Smooth muscle cell of the brain vasculature (primary cell): ENCODE measurements around the gene SCIMP.
"Not testable (repeated sequence)": the region's sequence is repeated elsewhere in the genome, so short reads cannot be mapped to it uniquely, and the experiment has no call there.

Experiments
- DNase-seq: peaks from one replicate; pipeline ENCODE4 v3.0.0-alpha.2; 2012; ENCODE audit warnings: low read depth, low spot score

SCIMP gene

DNA sequence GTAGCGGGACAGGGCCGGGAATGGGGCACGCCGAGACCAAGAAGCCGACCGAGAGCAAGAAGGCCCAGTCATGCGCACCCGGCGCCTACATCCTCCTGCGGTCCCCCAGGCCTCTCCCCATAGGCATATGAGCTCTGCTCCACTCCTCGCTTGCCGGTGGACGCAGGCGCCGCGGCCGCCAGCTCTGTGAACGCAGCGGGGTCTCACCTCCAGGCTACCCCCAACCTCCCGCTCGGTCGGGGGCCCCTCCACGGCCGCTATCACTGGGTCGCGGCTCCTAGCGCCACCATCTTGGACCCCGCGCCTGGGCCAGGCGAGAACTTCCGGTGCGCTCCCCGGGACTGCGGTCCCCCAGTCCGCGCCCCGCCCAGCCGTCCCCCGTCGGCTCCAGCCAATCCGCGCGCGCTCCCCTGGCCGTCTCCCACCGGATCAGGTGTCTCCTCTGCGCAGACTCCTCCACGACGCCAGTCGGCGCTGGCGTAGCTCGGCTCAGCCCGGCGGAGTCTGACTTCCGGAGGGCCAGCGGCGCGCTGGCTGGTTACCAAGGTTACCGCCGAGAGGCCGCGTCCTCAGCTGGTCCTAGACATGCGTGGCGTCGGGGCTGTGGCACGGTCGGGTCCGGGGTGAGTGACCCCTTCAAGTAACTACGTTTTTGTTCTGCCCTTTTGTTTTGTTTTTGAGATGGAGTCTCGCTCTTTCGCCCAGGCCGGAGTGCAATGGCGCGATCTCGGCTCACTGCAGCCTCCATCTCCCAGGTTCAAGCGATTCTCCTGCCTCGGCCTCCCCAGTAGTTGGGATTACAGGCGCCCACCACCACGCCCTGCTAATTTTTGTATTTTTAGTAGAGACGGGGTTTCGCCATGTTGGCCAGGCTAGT is 42.9 kb downstream of the SCIMP start, which contains the start of gene ZNF594:
Gene ZNF594 (minus strand): TSS at position 328 of the 877 bp plus-strand sequence. CDS start 7,612 bp downstream, outside the sequence.
- DNase-seq: peak; percentile 85

DNA sequence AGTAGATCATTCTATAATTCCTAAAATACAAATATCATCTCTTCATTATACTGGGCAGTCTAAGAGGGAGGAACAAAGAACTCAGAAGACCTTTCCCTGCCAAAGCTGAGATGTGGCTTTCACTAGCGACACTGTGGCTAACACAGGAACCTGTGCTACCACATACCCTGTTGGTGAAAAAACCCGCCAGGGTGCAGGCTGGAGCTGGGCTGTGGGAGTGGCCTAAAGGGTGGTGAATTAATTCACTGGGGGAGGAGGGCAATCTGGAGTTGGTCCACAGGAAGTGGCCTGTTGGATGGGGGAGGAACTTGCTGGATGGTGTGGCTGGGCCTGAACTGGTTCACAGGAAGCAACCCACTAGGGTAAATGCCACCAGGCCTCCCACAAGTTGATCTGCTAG is 50.4 kb downstream of the SCIMP start:
- DNase-seq: no peak

DNA sequence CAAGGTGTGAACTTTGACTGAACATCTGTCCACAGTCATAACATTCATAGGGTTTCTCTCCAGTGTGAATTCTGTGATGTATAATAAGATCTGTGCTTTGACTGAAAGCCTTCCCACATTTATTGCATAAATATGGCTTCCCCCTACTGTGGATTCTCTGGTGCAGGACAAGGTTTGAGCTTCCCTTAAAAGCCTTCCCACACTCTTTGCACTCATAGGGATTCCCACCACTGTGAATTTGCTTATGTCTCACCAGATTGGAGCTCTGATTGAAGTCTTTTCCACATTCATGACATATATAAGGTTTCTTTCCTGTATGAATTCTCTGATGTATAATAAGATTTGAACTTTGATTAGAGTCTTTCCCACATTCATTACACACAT is 51.3 kb downstream of the SCIMP start:
- no peak for DNase-seq

DNA sequence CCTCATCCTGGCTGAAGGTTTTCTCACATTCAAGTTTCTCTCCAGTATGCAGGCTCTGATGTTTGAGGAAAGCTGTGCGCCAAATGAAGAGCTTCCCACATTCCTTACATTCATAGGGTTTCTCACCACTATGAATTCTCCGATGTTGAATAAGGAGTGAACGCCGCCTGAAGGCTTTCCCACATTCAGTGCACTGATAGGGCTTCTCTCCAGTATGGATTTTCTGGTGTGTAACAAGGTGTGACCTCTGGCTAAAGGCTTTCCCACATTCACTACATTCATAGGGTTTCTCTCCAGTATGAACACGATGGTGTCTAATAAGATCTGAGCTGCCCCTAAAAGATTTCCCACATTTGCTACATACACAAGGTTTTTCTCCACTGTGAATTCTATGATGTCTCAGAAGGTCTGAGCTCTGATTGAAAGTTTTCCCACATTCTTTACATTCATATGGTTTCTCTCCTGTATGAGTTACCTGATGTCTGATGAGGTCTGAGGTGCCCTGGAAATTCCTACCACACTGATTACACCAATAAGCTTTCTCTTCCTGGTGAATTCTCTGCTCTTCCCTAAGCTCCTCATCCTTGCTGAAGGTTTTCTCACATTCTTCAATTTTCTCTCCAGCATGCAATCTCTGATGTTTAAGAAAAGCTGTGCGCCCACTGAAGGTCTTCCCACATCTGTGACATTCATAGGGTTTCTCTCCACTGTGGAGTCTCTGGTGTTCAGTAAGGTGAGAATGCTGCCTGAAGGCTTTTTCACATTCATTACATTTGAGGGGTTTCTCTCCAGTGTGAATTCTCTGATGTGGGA is 51.9 kb downstream of the SCIMP start:
- no peak for DNase-seq

DNA sequence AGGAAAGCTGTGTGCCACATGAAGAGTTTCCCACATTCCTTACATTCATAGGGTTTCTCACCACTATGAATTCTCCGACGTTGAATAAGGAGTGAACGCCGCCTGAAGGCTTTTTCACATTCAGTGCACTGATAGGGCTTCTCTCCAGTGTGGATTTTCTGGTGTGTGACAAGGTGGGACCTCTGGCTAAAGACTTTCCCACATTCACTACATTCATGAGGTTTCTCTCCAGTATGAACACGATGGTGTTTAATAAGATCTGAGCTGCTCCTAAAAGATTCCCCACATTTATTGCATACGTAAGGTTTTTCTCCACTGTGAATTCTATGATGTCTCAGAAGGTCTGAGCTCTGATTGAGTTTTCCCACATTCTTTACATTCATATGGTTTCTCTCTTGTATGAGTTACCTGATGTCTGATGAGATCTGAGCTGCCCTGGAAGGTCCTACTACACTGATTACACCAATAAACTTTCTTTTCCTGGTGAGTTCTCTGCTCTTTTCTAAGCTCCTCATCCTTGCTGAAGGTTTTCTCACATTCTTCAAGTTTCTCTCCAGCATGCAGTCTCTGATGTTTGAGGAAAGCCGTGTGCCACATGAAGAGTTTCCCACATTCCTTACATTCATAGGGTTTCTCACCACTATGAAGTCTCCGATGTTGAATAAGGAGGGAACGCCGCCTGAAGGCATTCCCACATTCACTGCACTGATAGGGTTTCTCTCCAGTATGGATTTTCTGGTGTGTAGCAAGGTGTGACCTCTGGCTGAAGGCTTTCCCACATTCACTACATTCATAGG is 53.0 kb downstream of the SCIMP start:
- DNase-seq: no peak

DNA sequence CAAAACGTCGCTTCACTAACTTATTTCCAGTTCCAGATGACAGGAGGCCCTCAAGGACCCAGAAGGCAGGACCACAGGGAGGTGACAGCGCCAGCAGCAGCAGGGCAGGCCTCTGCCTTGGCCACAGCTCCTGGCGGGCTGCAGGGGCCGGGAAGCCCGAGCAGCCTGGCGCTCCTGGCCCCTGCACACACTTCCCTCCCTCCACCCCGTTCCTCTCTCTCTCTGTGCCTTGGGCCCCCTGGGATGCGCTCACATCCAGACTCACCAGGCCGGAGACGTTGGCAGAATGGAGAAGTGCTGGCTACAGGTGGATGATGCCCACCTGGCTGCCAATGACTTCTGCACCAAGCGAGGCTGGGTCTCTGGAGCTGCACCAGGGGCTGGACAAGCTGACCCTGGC is 55.7 kb downstream of the SCIMP start:
- no peak for DNase-seq

DNA sequence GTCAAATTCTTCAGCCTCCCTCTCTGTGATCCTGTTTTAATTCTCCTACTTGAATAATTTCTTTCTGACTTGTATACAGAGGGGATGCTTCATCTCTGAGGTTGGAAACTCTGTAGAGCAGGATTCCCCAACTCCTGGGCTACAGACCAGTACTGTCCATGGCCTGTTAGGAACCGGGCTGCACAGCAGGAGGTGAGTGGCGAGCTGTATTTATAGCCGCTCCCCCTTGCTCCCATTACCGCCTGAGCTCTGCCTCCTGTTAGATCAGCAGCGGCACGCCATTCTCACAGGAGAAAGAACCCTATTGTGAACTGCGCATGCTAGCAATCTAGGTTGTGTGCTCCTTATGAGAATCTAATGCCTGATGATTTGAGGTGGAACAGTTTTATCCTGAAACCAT is 59.6 kb downstream of the SCIMP start:
- not testable (repeated sequence) for DNase-seq

DNA sequence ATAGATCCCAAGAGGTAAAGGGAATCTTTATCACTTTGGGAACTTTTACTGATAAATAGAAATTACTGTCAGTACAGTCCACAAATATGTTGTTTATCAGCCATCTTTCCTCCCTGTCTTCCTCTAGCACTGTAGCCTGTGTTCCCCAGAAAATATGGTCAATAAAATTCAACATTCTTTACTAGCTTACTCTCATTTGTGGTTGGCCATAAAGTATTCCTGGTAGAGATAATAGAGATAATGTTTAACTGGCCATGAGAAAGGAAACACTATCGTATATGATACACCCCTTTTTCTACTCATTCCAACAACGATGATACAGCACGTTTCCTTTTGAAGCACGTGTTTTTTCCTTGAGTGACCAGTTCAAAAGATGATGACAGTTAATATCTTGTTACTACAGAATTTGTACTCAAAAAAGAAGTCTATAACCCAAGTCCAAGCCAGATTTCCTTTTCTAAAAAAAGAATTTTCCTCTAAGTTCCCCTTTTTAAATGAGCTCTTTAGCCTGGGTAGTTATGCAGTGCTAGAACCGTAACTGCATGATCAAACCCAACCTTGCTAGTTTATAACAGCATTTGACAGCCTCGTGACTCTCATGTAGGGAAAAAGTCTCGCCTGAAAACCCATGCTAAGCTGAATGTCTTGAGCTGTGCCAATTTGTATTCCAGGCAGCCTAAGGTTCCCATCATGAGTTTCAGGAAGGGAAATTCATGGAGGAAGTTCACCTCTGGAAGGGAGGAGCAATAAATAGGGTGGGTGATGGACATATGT is 68.7 kb downstream of the SCIMP start:
- not testable (repeated sequence) for DNase-seq

DNA sequence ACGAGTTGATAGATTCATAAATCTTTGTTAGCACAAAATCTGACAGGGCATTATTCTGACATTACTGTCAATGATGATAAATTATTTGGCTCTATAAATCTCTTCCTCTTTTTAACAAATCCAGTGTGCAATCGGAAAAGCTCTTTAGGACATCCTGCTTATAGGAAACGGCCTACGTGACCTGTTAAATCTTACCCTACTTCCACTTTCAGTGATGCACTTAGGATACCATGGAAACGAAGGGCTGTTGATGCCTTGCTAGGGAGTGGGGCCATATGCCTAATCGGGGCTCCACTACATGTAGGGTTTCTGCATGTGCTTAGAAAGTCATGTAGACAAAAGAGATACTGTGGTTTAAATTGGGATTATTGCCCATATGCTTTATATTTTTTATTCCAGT is 70.2 kb downstream of the SCIMP start:
- DNase-seq: no peak

DNA sequence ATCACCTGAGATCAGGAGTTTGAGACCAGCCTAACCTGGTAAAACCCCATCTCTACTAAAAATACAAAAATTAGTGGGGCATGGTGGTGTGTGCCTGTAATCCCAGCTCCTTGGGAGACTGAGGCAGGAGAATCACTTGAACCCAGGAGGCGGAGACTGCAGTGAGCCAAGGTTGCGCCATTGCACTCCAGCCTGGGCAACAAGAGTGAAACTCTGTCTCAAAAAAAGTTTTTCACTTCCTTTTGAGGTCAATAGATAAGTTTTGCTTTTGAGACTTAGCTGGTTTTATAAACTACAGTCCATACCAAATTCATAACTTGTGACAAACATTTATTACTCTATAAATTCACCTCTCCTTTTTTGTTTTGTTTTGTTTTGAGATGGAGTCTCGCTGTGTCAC is 72.9 kb downstream of the SCIMP start:
- DNase-seq: not testable (repeated sequence)

DNA sequence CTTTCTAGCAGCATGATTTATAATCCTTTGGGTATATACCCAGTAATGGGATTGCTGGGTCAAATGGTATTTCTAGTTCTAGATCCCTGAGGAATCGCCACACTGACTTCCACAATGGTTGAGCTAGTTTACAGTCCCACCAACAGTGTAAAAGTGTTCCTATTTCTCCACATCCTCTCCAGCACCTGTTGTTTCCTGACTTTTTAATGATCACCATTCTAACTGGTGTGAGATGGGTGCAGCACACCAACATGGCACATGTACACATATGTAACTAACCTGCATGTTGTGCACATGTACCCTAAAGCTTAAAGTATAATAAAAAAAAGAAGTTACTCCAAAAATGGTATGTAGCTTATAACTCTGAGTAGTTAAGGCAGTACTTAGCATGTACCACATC is 74.0 kb downstream of the SCIMP start:
- DNase-seq: not testable (repeated sequence)
